Esophagus muscularis mucosa (tissue), 4 donors: ENCODE results near the gene NREP.

Experiments
- CTCF ChIP-seq, 3 experiments: fragments of 200-600 bp in 2 of 3; fragments of 450-650 bp in 1 of 3; sonication (generic) in 2 of 3; IDR thresholded peaks; one replicate each; pipeline ENCODE4 v1.5.1; 2017 to 2019; ENCODE audit warnings: antibody characterized with exemption in 3 of 3, mild to moderate bottlenecking in 2 of 3, moderate library complexity in 1 of 3
- EP300 ChIP-seq: sonication (generic); formaldehyde crosslinking; IDR thresholded peaks from one replicate; pipeline ENCODE4 v1.6.1; 2017; ENCODE audit warnings: antibody characterized with exemption
- POLR2A ChIP-seq: fragments of 450-650 bp; IDR thresholded peaks from one replicate; pipeline ENCODE4 v1.6.1; 2017; ENCODE audit warnings: antibody characterized with exemption, moderate library complexity, mild to moderate bottlenecking, low read depth
- POLR2AphosphoS5 ChIP-seq, 2 donors: sonication (generic); formaldehyde crosslinking; IDR thresholded peaks; one replicate each; pipeline ENCODE4 v1.6.1; 2017; ENCODE audit warnings: antibody characterized with exemption in 2 of 2

GRCh38 chr5:111707630-111708164 is 49.3 kb downstream of the NREP start:
- TF ChIP-seq CTCF (IDR thresholded peaks at IDR 0.05) (no peak), POLR2AphosphoS5 (IDR thresholded peaks at IDR 0.05) (no peak), EP300 (no peak), POLR2A (no peak)
